Measurements from ENCODE around the gene COL23A1. TPM values are rescaled to one million over a fixed set of nuclear protein-coding genes. Genes with fewer than 3 reads are reported as not detected.

Gene COL23A1
- total RNA-seq, 2 donors from 2014 or later, result 0.17 to 0.19 TPM

DNA sequence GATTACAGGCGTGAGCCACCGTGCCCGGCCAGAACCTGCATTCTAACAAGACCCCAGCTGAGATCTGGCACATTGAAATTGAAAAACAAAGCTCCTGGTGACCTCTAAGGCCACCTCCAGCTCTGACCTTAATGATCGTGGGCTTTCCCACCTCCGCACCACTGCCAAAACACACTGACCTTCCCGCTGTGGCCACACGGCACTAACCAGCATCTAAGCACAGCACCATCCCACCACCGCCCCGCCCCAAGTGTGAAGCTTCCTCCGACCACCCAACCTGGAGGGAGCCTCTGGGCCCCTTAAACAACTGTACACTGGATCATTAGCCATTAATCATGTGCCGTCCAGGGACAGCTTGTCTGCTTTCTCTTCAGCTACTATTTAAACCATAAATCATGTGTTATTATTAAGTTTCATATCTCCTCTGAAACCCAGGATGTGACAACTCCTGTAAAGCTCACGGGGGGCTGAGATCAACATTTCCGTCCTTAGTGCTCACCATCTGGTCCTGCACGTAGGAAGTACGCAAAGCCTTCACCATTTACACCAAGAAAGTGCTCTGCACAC is 80.6 kb downstream of the COL23A1 start:
- DNase-seq (ENCODE audit: low spot score) (no peak), ATAC-seq (no peak)
- Mint-ChIP-seq H3K4me1 (ENCODE audit: low read depth in 2 of 2) (no peaks in the 10 kb centered on the region), H3K27ac (no peak overlapping the region), H3K9me3 (no peaks in the 10 kb centered on the region), H3K27me3 (peaks cover 0 to 10% of the 10 kb centered on the region in 2 donors), H3K36me3 (no peaks in the 10 kb centered on the region), H3K4me3 (no peak overlapping the region)

DNA sequence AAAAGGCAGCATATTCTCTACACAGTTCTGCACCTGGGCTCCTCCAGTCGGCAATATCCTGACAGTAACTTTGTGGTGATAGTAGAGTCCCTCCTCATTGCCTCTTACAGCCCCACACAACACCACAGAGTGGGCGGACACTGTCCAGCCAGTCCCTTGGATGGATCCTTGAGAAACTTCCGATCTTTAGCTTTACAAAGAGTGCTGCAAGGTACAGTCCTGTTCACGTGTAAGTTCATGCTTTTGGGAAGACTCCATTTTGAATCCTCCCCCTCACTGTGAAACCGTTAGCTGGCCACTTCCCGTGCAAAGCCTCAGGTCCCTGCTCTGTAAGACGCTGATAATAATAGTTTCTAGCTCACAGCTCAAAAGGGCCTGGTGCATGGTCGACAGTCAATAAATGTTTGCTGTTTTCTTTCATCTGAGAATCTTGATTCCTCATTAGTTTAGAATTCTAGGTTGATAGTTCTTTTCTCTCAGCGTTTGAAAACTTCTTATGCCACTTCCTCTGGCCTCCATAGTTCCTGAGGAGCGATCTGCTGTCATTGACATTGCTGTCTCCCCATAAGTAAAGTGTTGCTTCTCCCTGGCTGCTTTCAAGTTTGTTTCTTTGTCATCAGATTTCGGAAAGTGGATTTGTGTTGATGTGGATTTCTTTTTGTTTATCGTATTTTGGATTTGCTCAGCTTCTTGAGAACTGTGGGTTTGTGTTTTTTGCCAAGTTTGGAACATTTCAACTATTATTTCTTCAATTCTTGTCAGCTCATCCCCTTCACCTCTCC is 82.9 kb downstream of the COL23A1 start:
- peaks cover 0 to 5% of the 10 kb centered on the region in 2 donors for H3K27me3 Mint-ChIP-seq
- H3K36me3 Mint-ChIP-seq, result no peaks in the 10 kb centered on the region
- no peak for ATAC-seq
- H3K9me3 Mint-ChIP-seq, result no peaks in the 10 kb centered on the region
- no peak for DNase-seq (ENCODE audit: low spot score)
- H3K4me3 Mint-ChIP-seq, result no peak overlapping the region
- no peaks in the 10 kb centered on the region for H3K4me1 Mint-ChIP-seq (ENCODE audit: low read depth in 2 of 2)
- H3K27ac Mint-ChIP-seq, result no peak overlapping the region

- Mint-ChIP-seq H3K4me1 (ENCODE audit: low read depth in 2 of 2) (no peaks in the 10 kb centered on the region), H3K9me3 (no peaks in the 10 kb centered on the region), H3K36me3 (no peaks in the 10 kb centered on the region), H3K27ac (no peak overlapping the region), H3K4me3 (no peak overlapping the region), H3K27me3 (peaks cover 0 to 5% of the 10 kb centered on the region in 2 donors)
- ATAC-seq (no peak), DNase-seq (ENCODE audit: low spot score) (no peak)
These were observed 84.4 kb downstream of the COL23A1 start for GRCh38 chr5:178505639-178506407.

- no peak for ATAC-seq
- Mint-ChIP-seq H3K27ac (no peak overlapping the region), H3K9me3 (no peaks in the 10 kb centered on the region)
These were observed 85.7 kb downstream of the COL23A1 start for GRCh38 chr5:178504340-178504960.

DNA sequence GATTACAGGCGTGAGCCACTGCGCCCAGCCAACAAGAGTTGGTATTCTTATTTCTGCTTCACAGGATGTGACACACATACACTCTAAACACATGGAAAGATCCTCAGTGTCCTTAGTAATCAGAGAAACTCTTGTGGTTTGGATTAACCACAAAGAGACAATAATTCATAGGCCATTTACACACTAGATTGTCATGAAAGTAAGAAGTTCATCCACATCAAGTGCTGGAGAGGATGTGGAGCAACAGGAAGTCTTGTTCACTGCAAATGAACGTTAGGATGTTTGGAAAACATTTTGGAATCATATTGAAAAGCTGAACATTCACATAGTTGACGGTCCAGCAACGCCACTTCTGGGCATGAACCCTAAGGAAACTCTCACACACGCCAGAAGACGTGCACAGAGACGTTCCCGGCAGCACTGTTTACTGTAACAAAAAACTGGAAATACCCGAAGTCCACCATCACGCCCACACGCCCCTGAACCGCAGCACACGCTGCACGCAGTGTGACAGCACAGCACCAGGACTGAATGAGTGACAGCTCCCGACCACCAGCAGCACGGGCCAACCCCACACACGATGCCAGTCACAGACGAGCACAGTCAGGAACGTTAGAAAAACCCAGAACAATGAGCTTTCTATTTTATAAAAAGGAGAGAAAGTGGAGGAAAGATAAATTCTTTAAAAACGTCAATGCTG is 87.6 kb downstream of the COL23A1 start:
- H3K27ac Mint-ChIP-seq, result no peak overlapping the region
- no peak overlapping the region for H3K4me3 Mint-ChIP-seq
- peaks cover 0 to 2% of the 10 kb centered on the region in 2 donors for H3K27me3 Mint-ChIP-seq
- no peaks in the 10 kb centered on the region for H3K9me3 Mint-ChIP-seq
- ATAC-seq (no peak), DNase-seq (ENCODE audit: low spot score) (no peak)
- no peaks in the 10 kb centered on the region for H3K36me3 Mint-ChIP-seq
- H3K4me1 Mint-ChIP-seq (ENCODE audit: low read depth in 2 of 2), result no peaks in the 10 kb centered on the region

More at GRCh38 chr5:178504340-178504960, 85.7 kb downstream of the COL23A1 start:
- DNase-seq (ENCODE audit: low spot score), result no peak
- Mint-ChIP-seq H3K36me3 (no peaks in the 10 kb centered on the region), H3K4me1 (ENCODE audit: low read depth in 2 of 2) (no peaks in the 10 kb centered on the region), H3K4me3 (no peak overlapping the region), H3K27me3 (peaks cover 0 to under 1% of the 10 kb centered on the region in 2 donors)

DNA sequence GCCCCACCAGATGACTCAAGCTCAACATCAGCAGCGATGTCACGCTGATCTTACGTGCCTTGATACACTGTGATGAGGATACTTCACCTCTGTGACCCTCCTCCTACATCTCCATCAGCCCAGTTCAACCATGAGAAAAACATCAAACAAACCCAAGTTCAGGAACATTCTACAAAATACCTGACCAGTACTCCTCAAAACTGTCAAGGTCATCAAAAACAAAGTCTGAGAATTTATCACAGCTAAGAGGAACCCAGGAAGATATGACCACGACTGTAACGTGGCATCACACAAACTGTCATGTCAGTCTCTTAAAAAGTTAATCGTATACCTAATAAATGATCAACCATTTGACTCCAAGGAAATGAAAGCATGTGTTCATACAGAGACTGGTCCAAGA is 90.8 kb downstream of the COL23A1 start:
- Mint-ChIP-seq H3K4me1 (ENCODE audit: low read depth in 2 of 2) (no peaks in the 10 kb centered on the region), H3K27me3 (peaks cover 6 to 16% of the 10 kb centered on the region in 2 donors), H3K27ac (no peak overlapping the region), H3K9me3 (no peaks in the 10 kb centered on the region), H3K36me3 (no peaks in the 10 kb centered on the region), H3K4me3 (no peak overlapping the region)
- ATAC-seq, result no peak
- DNase-seq (ENCODE audit: low spot score), result no peak

DNA sequence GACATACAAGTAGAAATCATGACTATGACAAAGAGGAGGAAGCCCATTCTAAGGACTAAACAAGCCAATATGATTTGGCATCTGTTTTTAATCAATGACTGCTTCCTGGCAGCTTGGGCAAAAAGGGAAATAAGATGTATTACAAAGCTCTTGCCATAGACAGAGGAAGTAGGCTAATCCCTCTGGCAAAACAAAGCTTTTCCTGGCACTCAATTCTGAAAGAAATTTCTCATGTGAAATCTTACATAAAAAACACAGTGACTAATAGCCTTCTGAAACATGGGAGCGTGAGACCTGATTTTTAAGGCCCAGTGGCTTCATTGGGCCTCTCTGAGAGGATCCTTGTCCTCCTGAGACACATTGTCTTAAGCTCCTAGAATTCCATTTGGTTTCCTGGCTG is 93.6 kb downstream of the COL23A1 start:
- H3K9me3 Mint-ChIP-seq, result no peaks in the 10 kb centered on the region
- peaks cover 6 to 16% of the 10 kb centered on the region in 2 donors for H3K27me3 Mint-ChIP-seq
- H3K36me3 Mint-ChIP-seq, result no peaks in the 10 kb centered on the region
- H3K4me3 Mint-ChIP-seq, result no peak overlapping the region
- no peaks in the 10 kb centered on the region for H3K4me1 Mint-ChIP-seq (ENCODE audit: low read depth in 2 of 2)
- ATAC-seq, result no peak
- DNase-seq (ENCODE audit: low spot score), result no peak
- no peak overlapping the region for H3K27ac Mint-ChIP-seq

- Mint-ChIP-seq H3K9me3 (no peaks in the 10 kb centered on the region), H3K4me1 (ENCODE audit: low read depth in 2 of 2) (no peaks in the 10 kb centered on the region), H3K27ac (no peak overlapping the region), H3K27me3 (peaks cover 6 to 17% of the 10 kb centered on the region in 2 donors), H3K36me3 (no peaks in the 10 kb centered on the region), H3K4me3 (no peak overlapping the region)
- ATAC-seq (no peak), DNase-seq (ENCODE audit: low spot score) (no peak)
These were observed 94.0 kb downstream of the COL23A1 start for GRCh38 chr5:178496214-178496613.

DNA sequence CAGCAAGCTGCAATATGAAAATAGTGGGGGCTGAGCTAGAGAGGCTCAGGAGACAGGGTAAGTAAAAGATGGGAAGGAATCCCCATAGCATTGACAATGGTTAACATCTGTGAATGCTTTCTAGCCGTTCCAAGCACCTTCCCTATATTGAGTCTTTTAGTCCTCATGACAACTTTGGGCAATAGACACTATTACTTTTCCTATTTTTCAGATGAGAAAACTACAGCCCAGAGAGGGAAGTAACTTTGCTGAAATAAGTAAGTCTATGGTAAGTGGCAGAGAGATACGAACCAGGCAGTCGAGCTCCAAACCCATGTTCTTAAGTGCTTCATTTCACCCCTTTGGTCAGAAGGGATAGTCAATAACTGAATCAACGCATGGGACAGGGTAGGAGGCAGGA is 94.5 kb downstream of the COL23A1 start:
- no peak for ATAC-seq
- Mint-ChIP-seq H3K4me1 (ENCODE audit: low read depth in 2 of 2) (no peaks in the 10 kb centered on the region), H3K27me3 (peaks cover 6 to 22% of the 10 kb centered on the region in 2 donors)

GRCh38 chr5:178492278-178492677 is 97.9 kb downstream of the COL23A1 start:
- no peak for ATAC-seq
- Mint-ChIP-seq H3K4me1 (ENCODE audit: low read depth in 2 of 2) (no peaks in the 10 kb centered on the region), H3K9me3 (no peaks in the 10 kb centered on the region), H3K27me3 (peaks cover 6 to 27% of the 10 kb centered on the region in 2 donors), H3K27ac (no peak overlapping the region), H3K36me3 (no peaks in the 10 kb centered on the region), H3K4me3 (no peak overlapping the region)
- no peak for DNase-seq (ENCODE audit: low spot score)

More for the DNA sequence above, 94.5 kb downstream of the COL23A1 start:
- DNase-seq (ENCODE audit: low spot score), result no peak
- Mint-ChIP-seq H3K4me3 (no peak overlapping the region), H3K36me3 (no peaks in the 10 kb centered on the region), H3K27ac (no peak overlapping the region), H3K9me3 (no peaks in the 10 kb centered on the region)

- Mint-ChIP-seq H3K4me1 (ENCODE audit: low read depth in 2 of 2) (no peaks in the 10 kb centered on the region), H3K27ac (no peak overlapping the region), H3K9me3 (no peaks in the 10 kb centered on the region)
These were observed 99.1 kb downstream of the COL23A1 start for GRCh38 chr5:178490935-178491652.

DNA sequence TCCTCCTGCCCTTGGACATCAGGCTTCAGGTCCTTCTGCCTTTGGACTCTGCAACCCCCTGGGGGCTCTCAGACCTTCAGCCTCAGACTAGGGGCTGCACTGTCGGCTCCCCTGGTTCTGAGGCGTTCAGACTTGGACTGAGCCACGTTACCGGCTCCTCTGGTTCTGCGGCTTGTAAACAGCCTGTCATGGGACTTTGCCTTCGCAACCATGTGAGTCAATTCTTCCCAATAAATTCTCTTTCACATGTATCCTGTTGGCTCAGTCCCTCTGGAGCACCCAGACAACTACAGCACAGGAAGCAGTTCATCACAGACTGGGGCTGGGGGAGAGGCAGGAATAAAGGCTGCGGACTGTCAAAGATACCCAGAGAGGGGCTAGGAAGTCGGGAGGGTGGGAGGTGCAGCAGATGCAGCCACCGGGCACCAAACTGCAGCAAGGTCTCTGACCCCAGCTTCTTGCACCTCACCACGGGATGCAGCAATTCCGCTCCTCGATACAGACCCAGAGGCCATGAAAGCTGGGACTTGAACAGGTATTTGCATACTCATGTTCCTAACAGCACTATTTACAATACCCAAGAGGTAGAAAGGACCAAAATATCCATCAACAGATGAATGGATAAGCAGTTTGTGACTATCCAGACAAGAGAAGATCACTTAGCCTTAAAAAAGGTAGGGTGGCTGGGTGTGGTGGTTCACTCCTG is 100.8 kb downstream of the COL23A1 start:
- Mint-ChIP-seq H3K9me3 (no peaks in the 10 kb centered on the region), H3K27ac (no peak overlapping the region), H3K4me3 (no peak overlapping the region), H3K4me1 (ENCODE audit: low read depth in 2 of 2) (no peaks in the 10 kb centered on the region), H3K36me3 (no peaks in the 10 kb centered on the region), H3K27me3 (peaks cover 0 to 15% of the 10 kb centered on the region in 2 donors)
- DNase-seq (ENCODE audit: low spot score) (no peak), ATAC-seq (peak in 1 of 2 donors; percentile 39)

More at GRCh38 chr5:178490935-178491652, 99.1 kb downstream of the COL23A1 start:
- Mint-ChIP-seq H3K4me3 (no peak overlapping the region), H3K27me3 (peaks cover 6 to 23% of the 10 kb centered on the region in 2 donors), H3K36me3 (no peaks in the 10 kb centered on the region)
- DNase-seq (ENCODE audit: low spot score) (no peak), ATAC-seq (no peak)
